Natural killer cell treated with Interleukin-12 subunit alpha and Interleukin-12 subunit beta and Interleukin-15 and Interleukin-18, amount 100 ng/mL, for 72 hours (primary cell): ENCODE results near the gene PRR33. TPM values are rescaled to one million over a fixed set of nuclear protein-coding genes. Genes with fewer than 3 reads are reported as not detected.

ENCODE experiments used
- ATAC-seq, 2 donors: fragments of 150-1000 bp; cut with Tn5 transposase in 1 of 2; sonication (Bioruptor Pico), chemical (Tn5 transposase) in 1 of 2; 2 replicates each; pipeline ENCODE4 v1.10.0; 2021
- DNase-seq: peaks from one replicate; pipeline ENCODE4 v3.0.0; 2022; ENCODE audit warnings: low spot score
- H3K27ac Mint-ChIP-seq, 2 donors: 1 replicate in 1 of 2; 2 replicates in 1 of 2; pipeline ENCODE4 v1.8.0; 2022; ENCODE audit warnings: mixed read lengths in 2 of 2, mild to moderate bottlenecking in 1 of 2, moderate library complexity in 1 of 2
- H3K27me3 Mint-ChIP-seq, 2 donors: 1 replicate in 1 of 2; 2 replicates in 1 of 2; pipeline ENCODE4 v1.8.0; 2022; ENCODE audit warnings: mixed read lengths in 2 of 2
- H3K36me3 Mint-ChIP-seq: one replicate; pipeline ENCODE4 v1.8.0; 2022; ENCODE audit warnings: mixed read lengths
- H3K4me1 Mint-ChIP-seq, 2 donors: 1 replicate in 1 of 2; 2 replicates in 1 of 2; pipeline ENCODE4 v1.8.0; 2022; ENCODE audit warnings: low read depth in 2 of 2, mixed read lengths in 2 of 2, mild to moderate bottlenecking in 1 of 2
- H3K4me3 Mint-ChIP-seq: one replicate; pipeline ENCODE4 v1.8.0; 2022; ENCODE audit warnings: mixed read lengths
- H3K9me3 Mint-ChIP-seq: 2 replicates; pipeline ENCODE4 v1.8.0; 2022; ENCODE audit warnings: mixed read lengths
- total RNA-seq, 2 donors: library from RNA; stranded (reverse); gene quantifications; one replicate each; pipeline ENCODE4 v1.2.3, GENCODE V29; 2022

The PRR33 gene
- total RNA-seq, 2 donors from 2014 or later = not detected

DNA sequence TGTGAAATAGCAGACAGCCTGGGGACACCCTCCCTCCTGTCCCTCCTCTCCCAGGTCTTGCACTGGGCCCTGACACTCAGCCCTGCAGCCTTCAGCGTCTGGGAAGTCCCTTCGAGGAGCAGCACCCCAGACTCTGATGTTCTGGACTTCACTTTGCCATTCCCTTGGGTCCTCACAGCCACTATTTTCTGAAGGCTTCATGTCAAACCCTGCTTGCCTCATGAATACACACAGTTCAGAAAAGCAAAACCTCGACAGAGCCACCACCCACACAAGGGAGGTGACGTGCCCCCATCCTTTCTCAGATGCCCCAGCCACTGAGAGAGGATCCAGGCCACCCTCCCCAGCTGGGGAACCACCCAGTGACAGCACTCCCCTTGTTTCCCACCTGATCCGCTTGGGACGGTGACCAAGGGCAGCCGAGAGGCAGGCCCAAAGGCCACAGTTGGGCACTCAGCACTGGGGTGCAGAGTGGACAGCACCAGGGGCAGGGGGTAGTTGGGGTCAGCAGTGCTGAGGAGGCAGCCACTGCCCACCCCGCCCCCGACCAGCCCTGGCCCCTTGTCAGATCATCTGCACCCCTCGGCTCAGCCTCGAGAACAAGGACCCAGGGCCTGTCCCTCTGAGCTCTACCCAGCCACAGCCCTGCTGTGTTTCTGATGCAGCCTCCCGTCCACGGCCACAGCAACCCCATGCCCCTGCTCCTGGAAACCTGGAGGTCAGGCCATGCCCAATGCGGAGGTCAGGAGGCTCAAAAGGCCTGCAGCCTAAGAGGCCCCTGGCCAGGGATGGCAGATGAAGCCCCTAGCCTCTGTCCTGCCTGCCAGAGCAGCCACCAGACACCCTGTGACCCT is 24.7 kb upstream of the PRR33 start:
- peak overlapping the region in 1 of 2 donors; percentile 35 for H3K27ac Mint-ChIP-seq

DNA sequence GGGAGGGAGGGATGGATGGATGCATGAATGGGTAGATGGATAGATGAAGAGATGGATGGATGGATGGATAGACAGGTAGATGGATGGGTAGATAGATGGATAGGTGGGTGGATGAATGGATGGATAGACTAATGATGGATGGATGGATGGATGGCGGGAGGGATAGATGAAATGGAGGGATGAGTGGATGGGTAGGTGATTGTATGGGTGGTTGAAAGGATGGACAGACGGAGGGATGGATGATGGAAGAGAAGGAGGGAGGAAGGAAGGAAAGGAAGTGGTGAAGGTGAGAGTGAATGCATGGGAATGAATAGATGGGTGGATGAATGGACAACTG is 24.1 kb upstream of the PRR33 start:
- H3K27ac Mint-ChIP-seq = peak overlapping the region in 1 of 2 donors; percentile 35
- ATAC-seq (no peak), DNase-seq (no peak)
- peaks cover 15 to 17% of the 10 kb centered on the region in 2 donors for H3K27me3 Mint-ChIP-seq
- H3K36me3 Mint-ChIP-seq = no peaks in the 10 kb centered on the region
- H3K4me1 Mint-ChIP-seq = peaks cover 15 to 22% of the 10 kb centered on the region in 2 donors
- H3K9me3 Mint-ChIP-seq = no peaks in the 10 kb centered on the region
- peak overlapping the region; percentile 5 for H3K4me3 Mint-ChIP-seq

More for the DNA sequence above, 24.7 kb upstream of the PRR33 start:
- DNase-seq (no peak), ATAC-seq (peak; percentile 3 to 4)
- peaks cover 15 to 22% of the 10 kb centered on the region in 2 donors for H3K4me1 Mint-ChIP-seq
- H3K36me3 Mint-ChIP-seq = no peaks in the 10 kb centered on the region
- H3K27me3 Mint-ChIP-seq = peaks cover 15 to 16% of the 10 kb centered on the region in 2 donors
- no peaks in the 10 kb centered on the region for H3K9me3 Mint-ChIP-seq
- H3K4me3 Mint-ChIP-seq = peak overlapping the region; percentile 5

DNA sequence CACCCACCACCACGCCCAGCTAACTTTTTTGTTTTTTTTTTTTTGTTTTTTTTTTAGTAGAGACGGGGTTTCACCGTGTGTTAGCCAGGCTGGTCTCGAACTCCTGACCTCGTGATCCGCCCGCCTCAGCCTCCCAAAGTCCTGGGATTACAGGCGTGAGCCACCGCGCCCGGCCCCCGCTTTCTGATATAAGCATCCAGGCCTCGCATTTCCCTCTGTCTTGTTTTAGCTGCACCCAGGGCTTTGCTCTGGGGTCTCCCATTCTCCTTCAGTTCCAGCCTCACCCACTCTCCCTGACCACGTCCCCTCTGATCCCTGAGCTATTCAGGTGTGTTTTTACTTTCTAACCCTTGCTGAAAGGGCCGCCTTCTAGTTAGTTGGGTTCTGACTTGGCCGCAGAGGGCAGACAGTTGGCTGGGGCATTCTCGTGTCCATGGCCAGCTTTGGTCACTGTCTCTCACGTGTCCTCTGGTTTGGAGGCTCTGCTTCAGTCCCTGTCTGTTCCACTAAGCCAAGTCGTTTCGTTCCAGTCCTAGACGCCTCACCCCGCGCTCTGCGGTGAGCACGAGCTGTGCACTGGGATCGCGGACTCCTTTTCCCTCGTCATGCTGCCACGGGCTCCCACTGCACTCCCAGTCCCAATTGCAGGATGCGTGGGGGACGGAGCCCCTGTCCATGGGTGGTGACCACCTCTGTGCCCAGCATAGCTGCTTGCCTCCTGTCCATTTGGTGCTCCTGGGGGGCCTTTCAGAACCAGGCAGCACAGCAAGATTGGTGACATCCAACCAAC is 21.8 kb upstream of the PRR33 start:
- no peaks in the 10 kb centered on the region for H3K9me3 Mint-ChIP-seq
- ATAC-seq = no peak
- H3K36me3 Mint-ChIP-seq = no peaks in the 10 kb centered on the region
- H3K4me1 Mint-ChIP-seq = peaks cover 15 to 22% of the 10 kb centered on the region in 2 donors
- peaks cover 15 to 20% of the 10 kb centered on the region in 2 donors for H3K27me3 Mint-ChIP-seq
- DNase-seq = no peak
- H3K27ac Mint-ChIP-seq = peak overlapping the region in 1 of 2 donors; percentile 35
- no peak overlapping the region for H3K4me3 Mint-ChIP-seq

DNA sequence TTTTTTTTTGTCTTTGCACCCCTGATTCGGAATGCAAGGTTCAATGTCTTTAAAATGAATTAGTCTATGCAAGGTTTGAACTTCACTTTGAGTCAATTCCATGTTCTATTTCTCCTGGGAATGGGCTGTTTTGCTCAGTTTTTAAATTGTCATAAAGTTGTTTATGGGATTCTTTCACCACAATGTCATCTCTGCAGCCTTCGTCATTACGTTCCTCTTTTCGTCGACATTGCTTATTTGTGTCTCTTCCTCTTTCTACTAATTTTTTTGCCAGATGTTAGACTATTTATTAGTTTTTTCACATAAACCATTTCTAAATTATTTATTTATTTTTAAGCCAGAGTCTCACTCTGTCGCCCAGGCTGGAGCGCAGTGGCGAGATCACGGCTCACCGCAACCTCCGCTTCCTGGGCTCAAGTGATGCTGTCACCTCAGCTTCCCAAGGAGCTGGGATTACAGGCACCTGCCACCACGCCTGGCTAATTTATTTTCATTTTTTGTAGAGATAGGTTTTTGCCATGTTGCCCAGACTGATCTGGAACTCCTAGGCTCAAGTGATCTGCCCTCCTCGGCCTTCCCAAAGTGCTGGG is 20.7 kb upstream of the PRR33 start:
- Mint-ChIP-seq H3K36me3 (no peaks in the 10 kb centered on the region), H3K27me3 (peaks cover 18 to 28% of the 10 kb centered on the region in 2 donors), H3K4me3 (no peak overlapping the region), H3K4me1 (peaks cover 15 to 22% of the 10 kb centered on the region in 2 donors), H3K27ac (no peak overlapping the region), H3K9me3 (no peaks in the 10 kb centered on the region)
- DNase-seq = no peak
- no peak for ATAC-seq

DNA sequence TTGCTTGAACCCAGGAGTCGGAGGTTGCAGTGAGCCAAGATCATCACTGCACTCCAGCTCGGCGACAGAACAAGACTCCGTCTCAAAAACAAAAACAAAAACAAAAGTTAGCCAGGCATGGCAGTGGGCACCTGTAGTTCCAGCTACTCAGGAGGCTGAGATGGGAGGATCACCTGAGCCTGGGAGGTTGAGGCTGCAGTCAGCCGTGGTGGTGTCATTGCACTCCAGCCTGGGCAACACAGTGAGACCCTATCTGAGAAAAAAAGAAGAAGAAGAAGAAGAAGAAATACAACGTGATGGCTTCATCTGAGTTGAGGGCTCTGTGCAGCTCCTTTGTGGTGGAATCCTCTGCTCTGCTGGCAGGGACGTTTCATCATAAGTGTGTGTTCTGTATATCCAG is 17.8 kb upstream of the PRR33 start:
- Mint-ChIP-seq H3K4me1 (peaks cover 3 to 7% of the 10 kb centered on the region in 2 donors), H3K36me3 (no peaks in the 10 kb centered on the region), H3K27me3 (peaks cover 15 to 35% of the 10 kb centered on the region in 2 donors), H3K4me3 (no peak overlapping the region), H3K9me3 (no peaks in the 10 kb centered on the region), H3K27ac (no peak overlapping the region)
- DNase-seq (no peak), ATAC-seq (no peak)

DNA sequence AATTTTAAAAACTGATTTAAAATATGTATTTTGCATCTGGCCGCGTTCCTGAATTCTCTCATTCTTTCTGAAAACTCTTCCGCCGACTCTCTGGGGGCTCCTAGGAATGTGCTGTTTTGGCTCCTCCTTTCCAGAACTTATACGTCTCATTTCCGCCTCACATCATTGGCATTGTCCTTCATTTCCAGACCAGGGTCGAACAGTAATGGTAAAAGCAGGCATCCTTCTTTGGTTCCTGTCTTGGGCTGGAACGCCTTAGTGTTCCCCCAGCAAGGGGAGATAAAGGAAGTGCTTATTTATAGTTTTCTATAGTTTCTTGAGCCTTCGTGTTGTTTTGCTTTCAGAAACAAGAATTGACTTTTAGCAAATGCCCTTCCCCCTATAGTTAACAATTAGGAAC is 16.9 kb upstream of the PRR33 start:
- ATAC-seq (no peak), DNase-seq (no peak)
- no peak overlapping the region for H3K4me3 Mint-ChIP-seq
- H3K36me3 Mint-ChIP-seq = no peaks in the 10 kb centered on the region
- H3K27me3 Mint-ChIP-seq = peaks cover 12 to 28% of the 10 kb centered on the region in 2 donors
- H3K4me1 Mint-ChIP-seq = no peaks in the 10 kb centered on the region
- no peak overlapping the region for H3K27ac Mint-ChIP-seq
- H3K9me3 Mint-ChIP-seq = no peaks in the 10 kb centered on the region

DNA sequence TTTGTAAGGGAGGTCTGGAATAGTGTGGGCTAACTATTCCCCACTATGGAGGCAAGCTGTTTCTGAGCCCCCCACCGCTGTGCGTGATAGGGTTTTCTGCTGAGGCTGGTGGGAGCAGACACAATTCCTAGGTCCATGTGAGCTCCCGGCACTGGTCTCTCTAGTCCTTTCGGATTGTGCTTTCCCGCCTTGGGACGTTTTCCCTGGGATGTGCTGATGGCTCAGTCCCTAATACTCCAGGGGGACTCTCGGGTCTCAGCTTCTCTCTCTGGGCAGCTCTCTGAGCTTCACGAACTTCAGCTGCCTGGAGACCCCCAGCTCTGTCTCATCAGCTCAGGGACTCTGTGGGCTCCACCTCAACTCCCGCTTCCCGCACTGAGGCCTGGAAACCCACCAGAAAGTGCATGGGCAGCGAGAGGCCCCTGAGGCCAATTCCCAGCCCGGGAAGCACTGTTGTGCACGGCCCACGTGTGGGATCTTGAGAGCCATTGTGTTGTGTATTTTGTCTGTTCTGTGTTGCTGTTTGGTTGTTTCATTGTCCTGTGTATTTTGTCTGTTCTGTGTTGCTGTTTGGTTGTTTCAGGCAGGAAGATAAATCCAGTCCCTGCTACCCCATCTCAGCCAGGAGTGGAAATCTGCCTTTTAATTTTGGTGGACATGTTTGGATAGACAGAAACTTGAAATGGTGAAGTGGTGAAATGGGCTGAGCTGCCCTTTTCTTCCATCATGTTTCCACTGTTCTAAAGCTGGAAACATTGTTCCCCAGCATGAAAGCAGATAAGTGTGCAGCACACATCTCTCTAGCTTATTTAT is 15.1 kb upstream of the PRR33 start:
- Mint-ChIP-seq H3K4me1 (no peaks in the 10 kb centered on the region), H3K27me3 (peaks cover 10 to 28% of the 10 kb centered on the region in 2 donors), H3K4me3 (no peak overlapping the region), H3K9me3 (no peaks in the 10 kb centered on the region), H3K27ac (no peak overlapping the region), H3K36me3 (no peaks in the 10 kb centered on the region)
- ATAC-seq = no peak
- DNase-seq = no peak

DNA sequence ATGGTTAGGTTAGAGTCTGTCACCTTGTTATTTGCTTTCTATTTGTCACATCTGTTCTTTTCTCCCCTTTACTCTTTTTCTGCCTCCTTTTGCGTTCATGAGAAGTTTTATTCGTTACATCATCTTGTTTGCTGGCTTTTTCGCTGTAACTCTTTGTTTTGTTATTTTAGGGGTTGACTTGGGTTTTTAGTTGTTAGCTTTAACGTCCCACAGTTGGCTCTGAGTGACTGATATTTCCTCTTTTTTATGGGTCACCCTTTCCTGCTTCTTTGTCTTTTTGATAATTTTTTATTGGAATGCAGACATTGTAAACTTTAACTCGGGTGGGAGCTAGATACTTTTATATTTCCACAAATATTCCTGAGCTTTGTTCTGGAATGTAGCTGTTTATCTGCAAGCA is 14.5 kb upstream of the PRR33 start:
- DNase-seq (no peak), ATAC-seq (no peak)
- Mint-ChIP-seq H3K9me3 (no peaks in the 10 kb centered on the region), H3K27ac (no peak overlapping the region), H3K4me3 (no peak overlapping the region), H3K4me1 (no peaks in the 10 kb centered on the region), H3K36me3 (no peaks in the 10 kb centered on the region), H3K27me3 (peaks cover 10 to 28% of the 10 kb centered on the region in 2 donors)

DNA sequence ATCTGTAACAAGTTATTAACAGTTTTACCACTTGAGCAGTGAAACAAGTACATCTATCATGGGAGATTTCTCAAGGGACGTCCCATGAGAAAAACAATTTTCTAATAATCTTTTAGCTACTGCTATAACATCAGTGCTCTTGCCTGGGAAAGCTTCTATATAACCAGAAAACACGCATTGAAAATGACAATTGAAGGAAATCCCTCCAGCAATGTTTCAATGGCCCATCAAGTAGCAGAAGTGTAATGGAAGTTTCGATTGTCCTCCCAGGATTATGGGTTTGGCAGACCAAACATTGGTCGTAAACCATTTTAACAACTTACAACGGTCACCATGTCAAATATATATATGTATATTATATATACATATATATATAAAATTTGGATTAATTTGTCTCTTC is 8.0 kb upstream of the PRR33 start:
- ATAC-seq = no peak
- peaks cover 8 to 16% of the 10 kb centered on the region in 2 donors for H3K27me3 Mint-ChIP-seq
- H3K9me3 Mint-ChIP-seq = no peaks in the 10 kb centered on the region
- H3K27ac Mint-ChIP-seq = no peak overlapping the region
- no peak overlapping the region for H3K4me3 Mint-ChIP-seq
- H3K4me1 Mint-ChIP-seq = peaks cover 0 to 2% of the 10 kb centered on the region in 2 donors
- DNase-seq = no peak
- no peaks in the 10 kb centered on the region for H3K36me3 Mint-ChIP-seq

DNA sequence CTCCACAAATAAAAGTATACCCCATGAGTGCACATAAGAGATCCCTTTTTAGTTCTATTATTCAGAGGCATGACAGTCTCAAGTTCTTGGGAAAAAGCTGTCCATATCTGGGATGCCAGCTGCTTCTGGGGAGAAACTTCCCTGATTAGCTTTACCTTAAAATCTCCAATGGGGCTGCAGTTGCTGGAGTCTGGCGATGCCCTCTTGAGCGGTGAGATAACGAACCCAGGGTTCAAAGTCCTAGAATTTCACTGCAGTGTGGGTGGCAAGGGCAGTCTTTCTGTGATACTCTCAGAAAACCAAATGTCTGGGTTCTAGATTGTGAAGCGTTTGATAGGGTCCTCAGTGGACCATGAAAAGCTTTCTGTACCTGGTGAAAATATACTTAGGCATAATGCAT is 7.4 kb upstream of the PRR33 start:
- Mint-ChIP-seq H3K36me3 (no peaks in the 10 kb centered on the region), H3K27ac (no peak overlapping the region), H3K9me3 (no peaks in the 10 kb centered on the region), H3K27me3 (peaks cover 8 to 16% of the 10 kb centered on the region in 2 donors), H3K4me3 (no peak overlapping the region), H3K4me1 (peaks cover 0 to 2% of the 10 kb centered on the region in 2 donors)
- ATAC-seq = no peak
- DNase-seq = no peak

DNA sequence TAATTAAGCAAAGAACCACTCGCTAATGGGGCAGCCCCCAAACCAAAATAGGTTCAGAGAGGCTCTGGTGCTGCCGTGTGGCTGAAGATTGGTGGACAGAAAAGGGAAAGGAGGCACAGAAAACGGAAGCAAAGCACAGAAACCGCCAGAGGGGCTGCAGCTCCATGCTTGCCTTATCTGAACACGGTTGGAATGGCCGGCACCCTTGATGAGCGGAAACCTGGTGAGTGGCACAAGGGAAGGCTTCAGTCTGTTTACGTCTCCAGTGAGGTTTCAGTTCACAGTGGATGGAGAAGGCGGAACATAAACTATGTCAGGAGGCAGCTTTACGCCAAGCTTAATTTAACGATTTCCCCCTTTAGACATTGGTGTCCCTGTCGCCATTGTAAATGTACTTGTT is 5.2 kb upstream of the PRR33 start:
- DNase-seq (no peak), ATAC-seq (no peak)
- peaks cover 3% of the 10 kb centered on the region for H3K9me3 Mint-ChIP-seq
- H3K27ac Mint-ChIP-seq = no peak overlapping the region
- no peaks in the 10 kb centered on the region for H3K36me3 Mint-ChIP-seq
- peaks cover 8 to 16% of the 10 kb centered on the region in 2 donors for H3K27me3 Mint-ChIP-seq
- peaks cover 15 to 19% of the 10 kb centered on the region in 2 donors for H3K4me1 Mint-ChIP-seq
- H3K4me3 Mint-ChIP-seq = peak overlapping the region; percentile 28

DNA sequence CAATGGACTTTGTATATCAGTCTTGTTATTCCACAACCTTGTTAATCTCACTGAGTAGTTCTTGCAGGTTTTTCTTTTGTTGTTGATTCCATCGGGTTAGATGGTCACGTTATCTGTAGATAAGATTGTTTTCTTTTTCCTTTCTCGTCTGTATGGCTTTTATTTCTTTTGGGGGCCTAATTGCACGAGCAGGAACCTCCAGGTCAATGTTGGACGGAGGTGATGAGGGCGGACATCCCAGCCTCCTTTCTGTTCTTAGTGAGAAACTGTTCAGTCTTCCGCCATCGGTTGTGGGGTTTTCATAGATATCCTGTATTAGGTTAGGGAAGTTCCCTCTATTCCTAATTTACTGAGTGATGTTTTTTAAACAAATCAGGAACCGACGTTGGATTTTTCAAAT is 4.8 kb upstream of the PRR33 start:
- no peak overlapping the region for H3K27ac Mint-ChIP-seq
- no peaks in the 10 kb centered on the region for H3K36me3 Mint-ChIP-seq
- H3K27me3 Mint-ChIP-seq = peaks cover 8 to 16% of the 10 kb centered on the region in 2 donors
- peaks cover 15 to 19% of the 10 kb centered on the region in 2 donors for H3K4me1 Mint-ChIP-seq
- DNase-seq (no peak), ATAC-seq (no peak)
- H3K9me3 Mint-ChIP-seq = peaks cover 3% of the 10 kb centered on the region
- no peak overlapping the region for H3K4me3 Mint-ChIP-seq

DNA sequence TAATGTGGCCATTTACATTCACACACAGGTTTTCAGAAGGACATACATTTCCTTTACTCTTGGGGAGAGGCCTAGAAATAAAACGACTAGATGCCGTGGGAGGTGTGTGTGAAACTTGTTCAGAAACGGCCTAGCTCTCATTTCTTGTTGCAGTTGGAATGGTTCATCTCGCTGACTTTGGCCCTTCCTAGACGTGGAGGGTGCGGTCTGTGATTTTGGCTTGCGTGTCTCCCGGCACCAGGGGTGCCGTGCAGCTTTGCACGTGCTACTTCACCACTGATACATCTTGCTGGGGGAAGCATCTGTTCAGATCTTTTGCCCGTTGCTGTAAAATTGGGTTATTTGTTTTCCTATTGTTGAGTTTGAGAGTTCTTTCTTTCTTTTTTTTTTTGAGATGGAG is 3.1 kb upstream of the PRR33 start:
- no peak for ATAC-seq
- Mint-ChIP-seq H3K36me3 (no peaks in the 10 kb centered on the region), H3K4me3 (no peak overlapping the region), H3K9me3 (peaks cover 3% of the 10 kb centered on the region), H3K4me1 (peaks cover 19 to 21% of the 10 kb centered on the region in 2 donors), H3K27ac (no peak overlapping the region), H3K27me3 (peaks cover 8 to 16% of the 10 kb centered on the region in 2 donors)
- no peak for DNase-seq
